ENCODE data around the gene TC2N.
A peak's percentile ranks its signal among the peaks of the same experiment; 100 is the strongest.
"Not testable (repeated sequence)": the region's sequence is repeated elsewhere in the genome, so short reads cannot be mapped to it uniquely, and the experiment has no call there.

The TC2N gene

GRCh38 chr14:91889477-91890211 lies 22.3 kb upstream of the TC2N start:
- DNase-seq (ENCODE audit: low read depth in 1 of 2, low spot score in 1 of 2), result no peak

GRCh38 chr14:91888641-91889476 lies 21.5 kb upstream of the TC2N start:
- DNase-seq (ENCODE audit: low read depth in 1 of 2, low spot score in 1 of 2), result no peak

GRCh38 chr14:91886961-91887360 lies 19.6 kb upstream of the TC2N start:
- no peak for DNase-seq (ENCODE audit: low read depth in 1 of 2, low spot score in 1 of 2)

GRCh38 chr14:91885839-91886238 lies 18.5 kb upstream of the TC2N start:
- DNase-seq (ENCODE audit: low read depth in 1 of 2, low spot score in 1 of 2), result no peak

- no peak for DNase-seq (ENCODE audit: low read depth in 1 of 2, low spot score in 1 of 2)
Observed at GRCh38 chr14:91885113-91885712, 17.9 kb upstream of the TC2N start.

GRCh38 chr14:91884664-91885063 lies 17.3 kb upstream of the TC2N start:
- DNase-seq (ENCODE audit: low read depth in 1 of 2, low spot score in 1 of 2), result no peak

GRCh38 chr14:91883753-91884152 lies 16.4 kb upstream of the TC2N start:
- no peak for DNase-seq (ENCODE audit: low read depth in 1 of 2, low spot score in 1 of 2)

- no peak for DNase-seq (ENCODE audit: low read depth in 1 of 2, low spot score in 1 of 2)
Observed at GRCh38 chr14:91882776-91883175, 15.4 kb upstream of the TC2N start.

GRCh38 chr14:91882369-91882768 lies 15.0 kb upstream of the TC2N start:
- no peak for DNase-seq (ENCODE audit: low read depth in 1 of 2, low spot score in 1 of 2)

- no peak for DNase-seq (ENCODE audit: low read depth in 1 of 2, low spot score in 1 of 2)
Observed at GRCh38 chr14:91879196-91879595, 11.9 kb upstream of the TC2N start.

- DNase-seq (ENCODE audit: low read depth in 1 of 2, low spot score in 1 of 2), result no peak
Observed at GRCh38 chr14:91878274-91878673, 10.9 kb upstream of the TC2N start.

- DNase-seq (ENCODE audit: low read depth in 1 of 2, low spot score in 1 of 2), result no peak
Observed at GRCh38 chr14:91877376-91877915, 10.1 kb upstream of the TC2N start.

- DNase-seq (ENCODE audit: low read depth in 1 of 2, low spot score in 1 of 2), result no peak
Observed at GRCh38 chr14:91876492-91876891, 9.2 kb upstream of the TC2N start.

- no peak for DNase-seq (ENCODE audit: low read depth in 1 of 2, low spot score in 1 of 2)
Observed at GRCh38 chr14:91875525-91876286, 8.4 kb upstream of the TC2N start.

GRCh38 chr14:91873471-91874415 lies 6.4 kb upstream of the TC2N start:
- DNase-seq (ENCODE audit: low read depth in 1 of 2, low spot score in 1 of 2), result peak in 1 of 2 donors; percentile 55

GRCh38 chr14:91872517-91873470 lies 5.5 kb upstream of the TC2N start:
- DNase-seq (ENCODE audit: low read depth in 1 of 2, low spot score in 1 of 2), result no peak

- DNase-seq (ENCODE audit: low read depth in 1 of 2, low spot score in 1 of 2), result no peak
Observed at GRCh38 chr14:91872011-91872501, 4.7 kb upstream of the TC2N start.

- not testable (repeated sequence) for DNase-seq (ENCODE audit: low read depth in 1 of 2, low spot score in 1 of 2)
Observed at GRCh38 chr14:91871401-91871800, 4.1 kb upstream of the TC2N start.

- no peak for DNase-seq (ENCODE audit: low read depth in 1 of 2, low spot score in 1 of 2)
Observed at GRCh38 chr14:91870890-91871289, 3.6 kb upstream of the TC2N start.
